Measurements from ENCODE around the gene GINS3. TPM values are rescaled to one million over a fixed set of nuclear protein-coding genes. Genes with fewer than 3 reads are reported as not detected.

The GINS3 gene
- total RNA-seq, 1 experiment from 2014 or later = 30.5 TPM

Other genes with a start within 250 kb of the GINS3 start
- 10.1 and 13.7 TPM in 2 replicates for gene CSNK2A2, start 194.4 kb upstream of the GINS3 start, total RNA-seq (2014; rRNA removed; shearing (Covaris generic))
- not detected in 2 replicates for gene PRSS54, start 97.4 kb upstream of the GINS3 start, total RNA-seq (2014; rRNA removed; shearing (Covaris generic))
- gene NDRG4, start 107.7 kb downstream of the GINS3 start, total RNA-seq (2014; rRNA removed; shearing (Covaris generic)) = 25.2 and 27.6 TPM in 2 replicates
- 12.8 and 15.3 TPM in 2 replicates for gene SETD6, start 123.0 kb downstream of the GINS3 start, total RNA-seq (2014; rRNA removed; shearing (Covaris generic))
- 58.5 and 60.4 TPM in 2 replicates for gene CNOT1, start 237.4 kb downstream of the GINS3 start, total RNA-seq (2014; rRNA removed; shearing (Covaris generic))

Data from A172 (cell line).